Measurements from ENCODE around the gene TLR4.

Gene TLR4

DNA sequence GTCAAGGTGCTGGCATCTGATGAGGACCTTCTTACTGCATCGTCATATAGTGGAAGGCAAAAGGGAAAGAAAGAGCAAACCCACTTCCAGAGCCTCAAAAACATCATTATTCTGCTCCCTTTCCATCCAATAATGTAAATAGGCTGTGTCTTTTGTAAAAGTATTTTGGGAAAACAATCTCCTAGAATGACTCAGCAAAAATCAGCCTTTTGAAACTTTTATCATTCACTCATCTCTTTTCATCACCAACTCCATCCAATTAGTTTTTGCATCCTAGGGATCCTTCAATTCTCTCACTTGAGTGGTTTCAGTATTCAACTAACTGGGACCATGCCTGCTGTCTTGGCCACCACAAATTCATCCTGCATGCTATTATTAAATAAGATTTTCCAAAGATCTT lies 39.8 kb upstream of the TLR4 start:
- Histone ChIP-seq H3K4me3 (ENCODE audit: insufficient read depth, low read length, poor library complexity, severe bottlenecking) (no peak overlapping the region), H3K9me3 (ENCODE audit: insufficient read depth, low read length) (no peaks in the 10 kb centered on the region), H3K79me2 (ENCODE audit: insufficient read depth, low read length) (no peaks in the 10 kb centered on the region), H3K9ac (ENCODE audit: low read length) (no peak overlapping the region), H3K9me2 (replicated peaks; ENCODE audit: insufficient read depth, low read length) (no peaks in the 10 kb centered on the region), H2AFZ (ENCODE audit: low read depth, low read length, severe bottlenecking) (no peak overlapping the region), H4K20me1 (ENCODE audit: low read depth, low read length) (no peaks in the 10 kb centered on the region), H3K27me3 (ENCODE audit: low read length) (no peaks in the 10 kb centered on the region), H3F3A (ENCODE audit: insufficient read depth) (no peaks in the 10 kb centered on the region), H3K27ac (ENCODE audit: low read depth, low read length) (no peak overlapping the region), H3K4me2 (ENCODE audit: low read depth, low read length, poor library complexity, severe bottlenecking) (no peak overlapping the region), H3K36me3 (ENCODE audit: low read length) (no peaks in the 10 kb centered on the region)
- TF ChIP-seq, protein P1, sequence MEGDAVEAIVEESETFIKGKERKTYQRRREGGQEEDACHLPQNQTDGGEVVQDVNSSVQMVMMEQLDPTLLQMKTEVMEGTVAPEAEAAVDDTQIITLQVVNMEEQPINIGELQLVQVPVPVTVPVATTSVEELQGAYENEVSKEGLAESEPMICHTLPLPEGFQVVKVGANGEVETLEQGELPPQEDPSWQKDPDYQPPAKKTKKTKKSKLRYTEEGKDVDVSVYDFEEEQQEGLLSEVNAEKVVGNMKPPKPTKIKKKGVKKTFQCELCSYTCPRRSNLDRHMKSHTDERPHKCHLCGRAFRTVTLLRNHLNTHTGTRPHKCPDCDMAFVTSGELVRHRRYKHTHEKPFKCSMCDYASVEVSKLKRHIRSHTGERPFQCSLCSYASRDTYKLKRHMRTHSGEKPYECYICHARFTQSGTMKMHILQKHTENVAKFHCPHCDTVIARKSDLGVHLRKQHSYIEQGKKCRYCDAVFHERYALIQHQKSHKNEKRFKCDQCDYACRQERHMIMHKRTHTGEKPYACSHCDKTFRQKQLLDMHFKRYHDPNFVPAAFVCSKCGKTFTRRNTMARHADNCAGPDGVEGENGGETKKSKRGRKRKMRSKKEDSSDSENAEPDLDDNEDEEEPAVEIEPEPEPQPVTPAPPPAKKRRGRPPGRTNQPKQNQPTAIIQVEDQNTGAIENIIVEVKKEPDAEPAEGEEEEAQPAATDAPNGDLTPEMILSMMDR (IDR thresholded peaks at IDR 0.05; ENCODE audit: insufficient read depth, low read length, poor library complexity, severe bottlenecking), result no peak
- no peak for TF ChIP-seq EZH2phosphoT487 (conservative IDR thresholded peaks at IDR 0.05; ENCODE audit: low read length)

DNA sequence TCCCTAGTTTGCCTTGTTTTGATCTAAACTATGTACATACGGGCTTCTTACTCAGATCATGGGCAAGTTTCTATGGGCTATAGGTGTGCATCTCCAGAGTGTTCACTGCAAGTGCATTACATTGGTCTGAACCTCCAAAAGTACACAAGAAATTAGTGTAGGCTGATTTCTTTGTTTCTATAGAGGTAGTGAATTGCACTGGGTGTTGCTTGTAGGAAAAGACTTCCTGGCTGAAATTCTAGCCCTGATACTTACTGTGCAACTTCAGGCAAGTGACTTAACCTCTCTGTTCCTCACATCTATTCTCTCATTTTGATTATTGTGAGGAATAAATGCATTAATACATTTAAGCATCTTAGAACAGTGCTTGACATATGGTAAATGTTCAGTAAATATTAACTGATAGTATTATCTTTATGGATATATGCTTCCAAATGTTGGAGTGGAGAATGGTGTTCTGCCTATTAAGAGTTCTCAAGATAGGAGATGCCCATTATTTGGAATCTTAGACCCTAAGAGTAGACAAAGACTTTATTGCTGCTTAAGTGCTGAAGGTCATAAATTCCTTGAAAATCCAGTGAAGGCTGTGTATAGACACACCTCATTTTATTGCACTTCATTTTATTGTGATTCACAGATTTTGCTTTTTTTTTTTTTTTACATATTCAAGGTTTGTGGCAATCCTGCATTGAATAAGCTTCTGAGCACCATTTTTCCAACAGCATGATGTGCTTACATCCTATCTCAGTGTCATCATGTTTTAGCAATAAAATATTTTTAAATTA lies 38.4 kb upstream of the TLR4 start:
- H3K4me2 ChIP-seq (ENCODE audit: low read depth, low read length, poor library complexity, severe bottlenecking), result no peak overlapping the region
- no peaks in the 10 kb centered on the region for H4K20me1 ChIP-seq (ENCODE audit: low read depth, low read length)
- H3K79me2 ChIP-seq (ENCODE audit: insufficient read depth, low read length), result no peaks in the 10 kb centered on the region
- H3K4me3 ChIP-seq (ENCODE audit: insufficient read depth, low read length, poor library complexity, severe bottlenecking), result no peak overlapping the region
- no peak for TF ChIP-seq EZH2phosphoT487 (conservative IDR thresholded peaks at IDR 0.05; ENCODE audit: low read length)
- TF ChIP-seq, protein P1 (IDR thresholded peaks at IDR 0.05; ENCODE audit: insufficient read depth, low read length, poor library complexity, severe bottlenecking), result no peak
- H3K9me2 ChIP-seq (replicated peaks; ENCODE audit: insufficient read depth, low read length), result no peaks in the 10 kb centered on the region
- no peaks in the 10 kb centered on the region for H3K27me3 ChIP-seq (ENCODE audit: low read length)
- H3K27ac ChIP-seq (ENCODE audit: low read depth, low read length), result no peak overlapping the region
- no peak overlapping the region for H3K9ac ChIP-seq (ENCODE audit: low read length)
- H3K36me3 ChIP-seq (ENCODE audit: low read length), result no peaks in the 10 kb centered on the region
- H2AFZ ChIP-seq (ENCODE audit: low read depth, low read length, severe bottlenecking), result no peak overlapping the region
- no peaks in the 10 kb centered on the region for H3F3A ChIP-seq (ENCODE audit: insufficient read depth)
- H3K9me3 ChIP-seq (ENCODE audit: insufficient read depth, low read length), result no peaks in the 10 kb centered on the region

DNA sequence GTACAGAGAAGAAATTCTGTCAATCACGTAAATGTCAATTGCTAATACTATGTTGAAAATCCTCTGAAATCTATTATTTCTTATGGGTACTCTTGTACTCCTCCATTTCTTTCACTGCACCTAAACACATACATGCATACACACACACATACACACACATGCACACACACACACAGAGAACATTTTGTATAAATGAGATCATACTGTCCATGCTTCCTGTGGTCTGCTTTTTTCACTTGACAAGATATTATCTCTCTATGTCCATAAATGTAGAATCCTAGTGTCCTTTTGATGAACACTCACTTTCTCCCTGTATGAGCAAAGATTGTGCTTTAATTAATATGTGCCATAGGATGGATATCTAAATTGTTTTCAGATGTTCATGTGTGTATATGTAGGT lies 32.7 kb upstream of the TLR4 start:
- TF ChIP-seq, protein P1 (IDR thresholded peaks at IDR 0.05; ENCODE audit: insufficient read depth, low read length, poor library complexity, severe bottlenecking), result no peak
- no peak for TF ChIP-seq EZH2phosphoT487 (conservative IDR thresholded peaks at IDR 0.05; ENCODE audit: low read length)
- Histone ChIP-seq H3K4me2 (ENCODE audit: low read depth, low read length, poor library complexity, severe bottlenecking) (no peak overlapping the region), H3K9ac (ENCODE audit: low read length) (no peak overlapping the region)

More for the DNA sequence above, 32.7 kb upstream of the TLR4 start:
- Histone ChIP-seq H3K9me2 (replicated peaks; ENCODE audit: insufficient read depth, low read length) (no peaks in the 10 kb centered on the region), H3K27me3 (ENCODE audit: low read length) (no peaks in the 10 kb centered on the region), H3K4me3 (ENCODE audit: insufficient read depth, low read length, poor library complexity, severe bottlenecking) (no peak overlapping the region), H3K9me3 (ENCODE audit: insufficient read depth, low read length) (no peaks in the 10 kb centered on the region), H4K20me1 (ENCODE audit: low read depth, low read length) (no peaks in the 10 kb centered on the region), H3K27ac (ENCODE audit: low read depth, low read length) (no peak overlapping the region), H3F3A (ENCODE audit: insufficient read depth) (no peaks in the 10 kb centered on the region), H3K79me2 (ENCODE audit: insufficient read depth, low read length) (no peaks in the 10 kb centered on the region), H3K36me3 (ENCODE audit: low read length) (no peaks in the 10 kb centered on the region), H2AFZ (ENCODE audit: low read depth, low read length, severe bottlenecking) (no peak overlapping the region)
